Mesendoderm (in vitro differentiated cells): Measurements from ENCODE around the gene TOP3A.
"Not testable (repeated sequence)": the region's sequence is repeated elsewhere in the genome, so short reads cannot be mapped to it uniquely, and the experiment has no call there.

Source experiments
- DNase-seq: peaks from one replicate; pipeline ENCODE4 v3.0.0; 2013
- H2AK5ac ChIP-seq: 2 replicates; pipeline ENCODE4 v1.6.1; 2013; ENCODE audit warnings: low read length, inconsistent platforms
- H2BK120ac ChIP-seq: 2 replicates; pipeline ENCODE4 v1.6.1; 2013; ENCODE audit warnings: low read depth, mild to moderate bottlenecking, low read length, moderate library complexity, mixed read lengths
- H2BK15ac ChIP-seq: replicated peaks from 2 replicates; pipeline ENCODE4 v1.6.1; 2013; ENCODE audit warnings: low read depth, mild to moderate bottlenecking, moderate library complexity
- H2BK5ac ChIP-seq: 2 replicates; pipeline ENCODE4 v1.6.1; 2013; ENCODE audit warnings: low read length, inconsistent platforms
- H3K18ac ChIP-seq: 2 replicates; pipeline ENCODE4 v1.6.1; 2013; ENCODE audit warnings: mild to moderate bottlenecking, low read length, mixed read lengths
- H3K23ac ChIP-seq: one replicate; pipeline ENCODE4 v1.6.1; 2013; ENCODE audit warnings: low read length
- H3K27ac ChIP-seq: 2 replicates; pipeline ENCODE4 v1.5.1; 2013; ENCODE audit warnings: low read depth, mild to moderate bottlenecking, inconsistent platforms, low read length, moderate library complexity
- H3K27me3 ChIP-seq: 2 replicates; pipeline ENCODE4 v1.6.1; 2013; ENCODE audit warnings: low read length, control low read depth, mild to moderate bottlenecking, inconsistent platforms; ENCODE audit not compliant: insufficient read depth, poor library complexity
- H3K36me3 ChIP-seq: 2 replicates; pipeline ENCODE4 v1.6.1; 2013; ENCODE audit warnings: low read length, inconsistent platforms; ENCODE audit not compliant: control insufficient read depth, insufficient read depth
- H3K4ac ChIP-seq: one replicate; pipeline ENCODE4 v1.6.1; 2013; ENCODE audit warnings: low read depth, mild to moderate bottlenecking, low read length, moderate library complexity
- H3K4me1 ChIP-seq: 2 replicates; pipeline ENCODE4 v1.6.1; 2013; ENCODE audit warnings: low read depth, low read length, inconsistent platforms; ENCODE audit not compliant: control insufficient read depth
- H3K4me2 ChIP-seq: 2 replicates; pipeline ENCODE4 v1.6.1; 2013; ENCODE audit warnings: low read length
- H3K4me3 ChIP-seq: 2 replicates; pipeline ENCODE4 v1.5.1; 2013; ENCODE audit warnings: mild to moderate bottlenecking, low read length
- H3K56ac ChIP-seq: one replicate; pipeline ENCODE4 v1.6.1; 2013; ENCODE audit warnings: low read length
- H3K79me1 ChIP-seq: 2 replicates; pipeline ENCODE4 v1.6.1; 2013; ENCODE audit warnings: low read length, inconsistent platforms
- H3K79me2 ChIP-seq: 2 replicates; pipeline ENCODE4 v1.6.1; 2013; ENCODE audit warnings: mild to moderate bottlenecking, low read length; ENCODE audit not compliant: control insufficient read depth, insufficient read depth
- H3K9ac ChIP-seq: 2 replicates; pipeline ENCODE4 v1.6.1; 2013; ENCODE audit warnings: low read length, inconsistent platforms
- H4K5ac ChIP-seq: one replicate; pipeline ENCODE4 v1.6.1; 2013; ENCODE audit warnings: low read length
- H4K8ac ChIP-seq: one replicate; pipeline ENCODE4 v1.6.1; 2013; ENCODE audit warnings: low read depth, mild to moderate bottlenecking, control low read depth, low read length, moderate library complexity
- WGBS: extraction: QIAGEN DNeasy Blood & Tissue Kit; methylation state at CpG from one replicate; pipeline ENCODE4 v1.1.7; 2013; ENCODE audit warnings: low lambda C conversion rate, missing lambda C conversion rate; ENCODE audit not compliant: insufficient coverage; ENCODE audit errors: extremely low coverage; 5-methylcytosine and 5-hydroxymethylcytosine counted together

Gene TOP3A

DNA sequence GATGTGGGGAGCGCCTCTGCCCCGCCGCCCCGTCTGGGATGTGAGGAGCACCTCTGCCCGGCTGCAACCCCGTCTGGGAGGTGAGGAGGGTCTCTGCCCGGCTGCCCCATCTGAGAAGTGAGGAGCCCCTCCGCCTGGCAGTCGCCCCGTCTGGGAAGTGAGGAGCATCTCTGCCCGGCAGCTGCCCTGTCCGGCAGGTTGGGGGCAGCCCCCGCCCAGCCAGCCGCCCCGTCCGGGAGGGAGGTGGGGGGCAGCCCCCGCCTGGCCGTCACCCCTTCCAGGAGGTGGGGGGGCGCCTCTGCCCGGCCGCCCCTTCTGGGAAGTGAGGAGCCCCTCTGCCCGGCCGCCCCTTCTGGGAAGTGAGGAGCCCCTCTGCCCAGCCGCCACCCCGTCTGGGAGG, 23.4 kb upstream of the TOP3A start:
- no CpG with 5 or more reads among the region's 25 CpGs for WGBS
- not testable (repeated sequence) for H3K4me3 ChIP-seq, H4K5ac ChIP-seq, H3K79me1 ChIP-seq, H2BK15ac ChIP-seq, H2BK120ac ChIP-seq, H3K27ac ChIP-seq, H3K4ac ChIP-seq, H4K8ac ChIP-seq, H3K27me3 ChIP-seq, H3K9ac ChIP-seq, H3K4me1 ChIP-seq, H3K4me2 ChIP-seq, H3K56ac ChIP-seq, DNase-seq, H3K23ac ChIP-seq, H3K18ac ChIP-seq, H3K79me2 ChIP-seq, H2AK5ac ChIP-seq, H2BK5ac ChIP-seq
- H3K36me3 ChIP-seq, result peaks cover 34% of the 10 kb centered on the region

- H3K27me3 ChIP-seq, result no peaks in the 10 kb centered on the region
- no peak overlapping the region for H3K23ac ChIP-seq
- no peak overlapping the region for H3K4ac ChIP-seq
- no peak overlapping the region for H4K8ac ChIP-seq
- DNase-seq, result no peak
- H3K4me1 ChIP-seq, result no peaks in the 10 kb centered on the region
- H3K4me3 ChIP-seq, result no peak overlapping the region
- no peak overlapping the region for H3K27ac ChIP-seq
- no peaks in the 10 kb centered on the region for H3K79me2 ChIP-seq
- no peak overlapping the region for H3K18ac ChIP-seq
- H3K56ac ChIP-seq, result no peak overlapping the region
- peaks cover 33% of the 10 kb centered on the region for H3K36me3 ChIP-seq
- no peaks in the 10 kb centered on the region for H3K79me1 ChIP-seq
- H2AK5ac ChIP-seq, result no peak overlapping the region
- no peak overlapping the region for H2BK15ac ChIP-seq
- no peak overlapping the region for H3K9ac ChIP-seq
- H2BK5ac ChIP-seq, result no peak overlapping the region
- H2BK120ac ChIP-seq, result no peak overlapping the region
- WGBS, result no CpG with 5 or more reads among the region's 4 CpGs
- no peak overlapping the region for H4K5ac ChIP-seq
- no peak overlapping the region for H3K4me2 ChIP-seq
Measured at GRCh38 chr17:18332909-18333489, 18.2 kb upstream of the TOP3A start.

DNA sequence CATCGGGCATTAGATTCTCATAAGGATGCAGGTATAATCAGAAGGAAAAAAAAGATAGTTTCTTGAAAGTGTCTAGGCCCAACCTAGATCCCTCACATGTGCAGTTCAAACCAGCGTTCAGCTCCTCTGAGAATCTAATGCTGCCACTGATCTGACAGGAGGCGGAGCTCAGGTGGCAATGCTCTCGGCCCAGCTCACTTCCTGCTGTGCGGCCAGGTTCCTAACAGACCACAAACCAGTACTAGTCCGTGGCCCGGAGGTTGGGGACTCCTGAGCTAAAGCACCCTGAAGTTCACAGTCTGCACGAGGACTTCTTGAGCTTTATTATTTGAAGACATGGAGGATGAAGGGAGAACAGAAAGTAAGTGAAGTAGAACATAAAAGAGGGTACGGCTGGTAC, 17.1 kb upstream of the TOP3A start:
- Histone ChIP-seq H4K8ac (no peak overlapping the region), H3K4me1 (no peaks in the 10 kb centered on the region), H2BK5ac (no peak overlapping the region), H2BK15ac (no peak overlapping the region), H3K79me1 (no peaks in the 10 kb centered on the region), H2AK5ac (no peak overlapping the region), H3K4ac (no peak overlapping the region), H3K18ac (no peak overlapping the region), H3K9ac (no peak overlapping the region), H3K23ac (no peak overlapping the region), H3K4me2 (no peak overlapping the region), H3K27me3 (no peaks in the 10 kb centered on the region), H3K4me3 (no peak overlapping the region), H2BK120ac (no peak overlapping the region), H3K36me3 (peaks cover 29% of the 10 kb centered on the region), H3K56ac (no peak overlapping the region), H3K79me2 (no peaks in the 10 kb centered on the region), H4K5ac (no peak overlapping the region), H3K27ac (no peak overlapping the region)
- DNase-seq, result no peak
- WGBS, result no CpG with 5 or more reads among the region's 9 CpGs

DNA sequence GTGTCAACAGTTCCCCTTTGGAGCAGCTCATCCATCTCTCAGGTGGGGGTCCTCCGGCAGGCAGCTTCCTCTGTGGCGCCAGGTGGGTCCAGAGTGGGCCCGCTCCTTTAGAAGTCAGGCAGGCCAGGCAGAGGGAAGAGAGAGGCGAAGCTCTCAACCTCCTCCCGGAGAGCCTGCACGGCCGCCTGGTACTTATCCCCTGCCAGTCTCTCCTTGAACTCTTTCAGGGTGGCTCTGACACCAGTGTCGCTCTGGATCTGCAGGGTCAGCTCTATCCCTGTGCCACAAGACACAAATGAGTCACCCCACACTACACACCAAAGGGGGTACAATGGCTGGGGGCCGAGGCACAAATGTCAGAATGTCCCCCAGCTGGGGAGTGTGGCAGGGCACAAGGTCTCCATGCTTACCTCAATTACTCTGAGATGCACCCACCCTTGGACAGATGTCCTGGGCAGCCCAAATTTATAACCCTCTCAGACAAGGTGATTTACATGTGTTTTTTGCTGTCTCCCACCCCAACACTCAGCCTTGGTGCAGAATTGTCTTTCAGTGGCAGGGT, 13.9 kb upstream of the TOP3A start:
- no peak overlapping the region for H3K56ac ChIP-seq
- no peak overlapping the region for H4K8ac ChIP-seq
- no peak overlapping the region for H2BK15ac ChIP-seq
- no peaks in the 10 kb centered on the region for H3K27me3 ChIP-seq
- H3K27ac ChIP-seq, result no peak overlapping the region
- no peaks in the 10 kb centered on the region for H3K79me2 ChIP-seq
- peaks cover 21% of the 10 kb centered on the region for H3K36me3 ChIP-seq
- no peak overlapping the region for H3K4ac ChIP-seq
- H3K18ac ChIP-seq, result no peak overlapping the region
- H3K4me1 ChIP-seq, result no peaks in the 10 kb centered on the region
- no peak overlapping the region for H2BK120ac ChIP-seq
- H3K4me3 ChIP-seq, result no peak overlapping the region
- no peak overlapping the region for H3K23ac ChIP-seq
- no peaks in the 10 kb centered on the region for H3K79me1 ChIP-seq
- no peak overlapping the region for H2AK5ac ChIP-seq
- WGBS, result no CpG with 5 or more reads among the region's 9 CpGs
- H4K5ac ChIP-seq, result no peak overlapping the region
- DNase-seq, result no peak
- H3K9ac ChIP-seq, result no peak overlapping the region
- no peak overlapping the region for H3K4me2 ChIP-seq
- H2BK5ac ChIP-seq, result no peak overlapping the region

- H4K8ac ChIP-seq, result no peak overlapping the region
- no peaks in the 10 kb centered on the region for H3K4me1 ChIP-seq
- H3K27ac ChIP-seq, result no peak overlapping the region
- H3K4me3 ChIP-seq, result no peak overlapping the region
- no peak overlapping the region for H2BK15ac ChIP-seq
- peaks cover 2% of the 10 kb centered on the region for H3K79me1 ChIP-seq
- H3K56ac ChIP-seq, result no peak overlapping the region
- no peak overlapping the region for H3K4ac ChIP-seq
- no peaks in the 10 kb centered on the region for H3K27me3 ChIP-seq
- no peak overlapping the region for H4K5ac ChIP-seq
- H3K79me2 ChIP-seq, result no peaks in the 10 kb centered on the region
- H3K36me3 ChIP-seq, result peaks cover 15% of the 10 kb centered on the region
- WGBS, result no CpG with 5 or more reads among the region's 10 CpGs
- H2BK5ac ChIP-seq, result no peak overlapping the region
- H3K4me2 ChIP-seq, result no peak overlapping the region
- H2BK120ac ChIP-seq, result no peak overlapping the region
- H3K9ac ChIP-seq, result no peak overlapping the region
- H3K23ac ChIP-seq, result no peak overlapping the region
- DNase-seq, result no peak
- no peak overlapping the region for H3K18ac ChIP-seq
- no peak overlapping the region for H2AK5ac ChIP-seq
Measured at GRCh38 chr17:18327556-18327955, 12.8 kb upstream of the TOP3A start.

DNA sequence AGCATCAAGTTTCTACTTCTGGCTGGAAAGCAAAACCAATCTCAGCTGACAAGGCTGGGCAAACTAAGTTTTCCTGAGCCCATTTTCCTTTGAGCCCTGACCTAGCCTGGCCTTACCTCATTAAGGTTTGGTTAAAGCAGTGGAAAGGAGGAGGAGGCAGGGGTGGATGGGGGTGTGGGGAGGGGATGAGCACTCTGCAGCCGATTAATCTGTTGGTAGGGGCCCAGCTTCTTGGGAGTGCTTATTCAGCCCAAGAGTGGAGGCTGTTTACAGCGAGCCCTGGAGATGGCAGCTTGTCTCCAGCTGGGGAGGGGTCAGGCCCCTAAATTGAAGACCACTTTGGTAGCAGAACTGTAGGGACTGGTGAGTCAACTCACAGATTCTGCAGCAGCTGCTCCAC, 12.3 kb upstream of the TOP3A start:
- Histone ChIP-seq H3K18ac (no peak overlapping the region), H2AK5ac (no peak overlapping the region), H3K56ac (no peak overlapping the region), H2BK15ac (no peak overlapping the region), H2BK120ac (no peak overlapping the region), H3K79me2 (no peaks in the 10 kb centered on the region), H3K4me1 (no peaks in the 10 kb centered on the region), H3K27ac (no peak overlapping the region), H4K8ac (no peak overlapping the region), H3K9ac (no peak overlapping the region), H3K79me1 (peaks cover 2% of the 10 kb centered on the region), H3K4me2 (no peak overlapping the region), H3K4me3 (no peak overlapping the region), H4K5ac (no peak overlapping the region), H3K36me3 (peaks cover 10% of the 10 kb centered on the region), H3K27me3 (no peaks in the 10 kb centered on the region), H2BK5ac (no peak overlapping the region), H3K4ac (no peak overlapping the region), H3K23ac (no peak overlapping the region)
- WGBS, result no CpG with 5 or more reads among the region's 2 CpGs
- no peak for DNase-seq
